Hippocampal formation (tissue), 2 donors: ENCODE measurements around the gene ZNF778.

Experiments used
- DNase-seq, 2 donors: peaks; one replicate each; lab custom pipeline; 2025; lab: John Stamatoyannopoulos, UW

Gene ZNF778

GRCh38 chr16:89193576-89194293, 23.8 kb upstream of the ZNF778 start:
- no peak for DNase-seq

- no peak for DNase-seq
Measured at GRCh38 chr16:89194340-89195311, 22.9 kb upstream of the ZNF778 start.

- no peak for DNase-seq
Measured at GRCh38 chr16:89195521-89196171, 21.9 kb upstream of the ZNF778 start.

- no peak for DNase-seq
Measured at GRCh38 chr16:89197033-89197632, 20.4 kb upstream of the ZNF778 start.

GRCh38 chr16:89197633-89198416, 19.7 kb upstream of the ZNF778 start:
- no peak for DNase-seq

GRCh38 chr16:89198417-89199240, 18.9 kb upstream of the ZNF778 start:
- no peak for DNase-seq

GRCh38 chr16:89199241-89200123, 18.0 kb upstream of the ZNF778 start:
- no peak for DNase-seq

GRCh38 chr16:89200124-89200849, 17.2 kb upstream of the ZNF778 start, which contains the start of gene SLC22A31:
Gene SLC22A31 (minus strand): TSS chr16:89200537. CDS start chr16:89200501, 36 bp downstream.
- DNase-seq: no peak

GRCh38 chr16:89200850-89201411, 16.6 kb upstream of the ZNF778 start:
- DNase-seq: no peak

GRCh38 chr16:89201439-89202377, 15.8 kb upstream of the ZNF778 start:
- no peak for DNase-seq

GRCh38 chr16:89202422-89203215, 14.9 kb upstream of the ZNF778 start:
- no peak for DNase-seq

GRCh38 chr16:89207993-89208392, 9.5 kb upstream of the ZNF778 start:
- no peak for DNase-seq

GRCh38 chr16:89209522-89210044, 7.9 kb upstream of the ZNF778 start:
- no peak for DNase-seq

GRCh38 chr16:89210165-89210903, 7.2 kb upstream of the ZNF778 start:
- DNase-seq: no peak

- no peak for DNase-seq
Measured at GRCh38 chr16:89210904-89211515, 6.5 kb upstream of the ZNF778 start.
